HG03442 (cell line): ENCODE results near the gene CYP26B1.

Experiments
- ATAC-seq: cut with Tn5 transposase; IDR thresholded peaks from one replicate; pipeline ENCODE4 v1.9.1; 2021; ENCODE audit warnings: mild to moderate bottlenecking, moderate library complexity; ENCODE audit not compliant: unreplicated experiment

The CYP26B1 gene

GRCh38 chr2:72141881-72142451 is 5.7 kb downstream of the CYP26B1 start:
- no peak for ATAC-seq

GRCh38 chr2:72141032-72141645 is 6.5 kb downstream of the CYP26B1 start:
- ATAC-seq, result no peak

GRCh38 chr2:72140621-72140960 is 7.1 kb downstream of the CYP26B1 start:
- ATAC-seq, result no peak

- no peak for ATAC-seq
Observed at GRCh38 chr2:72139874-72140620, 7.6 kb downstream of the CYP26B1 start.

GRCh38 chr2:72139471-72139873 is 8.2 kb downstream of the CYP26B1 start:
- ATAC-seq, result no peak

- no peak for ATAC-seq
Observed at GRCh38 chr2:72138921-72139381, 8.7 kb downstream of the CYP26B1 start.

GRCh38 chr2:72138011-72138881 is 9.4 kb downstream of the CYP26B1 start:
- ATAC-seq, result no peak

GRCh38 chr2:72137498-72138010 is 10.1 kb downstream of the CYP26B1 start:
- peak; percentile 89 for ATAC-seq

GRCh38 chr2:72136933-72137497 is 10.6 kb downstream of the CYP26B1 start:
- ATAC-seq, result peak; percentile 9

GRCh38 chr2:72136331-72136730 is 11.3 kb downstream of the CYP26B1 start:
- no peak for ATAC-seq

- ATAC-seq, result no peak
Observed at GRCh38 chr2:72135921-72136320, 11.7 kb downstream of the CYP26B1 start.

GRCh38 chr2:72134997-72135800 is 12.5 kb downstream of the CYP26B1 start:
- ATAC-seq, result no peak

- no peak for ATAC-seq
Observed at GRCh38 chr2:72134408-72134996, 13.2 kb downstream of the CYP26B1 start.

- ATAC-seq, result no peak
Observed at GRCh38 chr2:72133721-72134407, 13.8 kb downstream of the CYP26B1 start.

GRCh38 chr2:72132981-72133720 is 14.5 kb downstream of the CYP26B1 start:
- no peak for ATAC-seq

- no peak for ATAC-seq
Observed at GRCh38 chr2:72131916-72132841, 15.5 kb downstream of the CYP26B1 start.

GRCh38 chr2:72131371-72131891 is 16.2 kb downstream of the CYP26B1 start:
- ATAC-seq, result no peak
